Measurements from ENCODE around the gene FBXW4. TPM values are rescaled to one million over a fixed set of nuclear protein-coding genes. Genes with fewer than 3 reads are reported as not detected.

The FBXW4 gene
- total and polyA plus RNA-seq, 2 of the 8 experiments (the other 6 are each of a cell fraction or from before 2014, with no cell fraction given): 29.0 to 32.8 TPM

GRCh38 chr10:101708870-101709269, 13.9 kb upstream of the FBXW4 start:
- Histone ChIP-seq H2BK120ac (replicated peaks; ENCODE audit: low read depth, low read length) (no peak overlapping the region), H3K4me3 (ENCODE audit: extremely low read depth in 1 of 4, insufficient read depth in 2 of 4, low read depth in 3 of 4, low read length in 4 of 4) (no peak overlapping the region), H3K9me3 (ENCODE audit: insufficient read depth in 2 of 2, low read depth in 1 of 2, low read length in 1 of 2) (no peaks in the 10 kb centered on the region), H2AK5ac (ENCODE audit: low read depth, low read length) (no peak overlapping the region), H4K91ac (replicated peaks; ENCODE audit: insufficient read length, low read length) (no peak overlapping the region), H4K5ac (ENCODE audit: insufficient read length, low read depth, low read length) (no peak overlapping the region), H3K18ac (ENCODE audit: extremely low read depth, low read length) (no peak overlapping the region), H3K27ac (ENCODE audit: low read depth, low read length) (no peak overlapping the region), H3K4ac (replicated peaks; ENCODE audit: insufficient read length, low read depth, low read length) (no peak overlapping the region), H2AFZ (ENCODE audit: low read length) (no peak overlapping the region), H2BK12ac (ENCODE audit: low read depth, low read length) (no peak overlapping the region), H3K79me2 (ENCODE audit: control insufficient read depth in 1 of 2, insufficient read depth in 2 of 2, low read length in 2 of 2) (no peaks in the 10 kb centered on the region), H3K27me3 (replicated peaks in 1 of 4; ENCODE audit: control insufficient read depth in 3 of 4, extremely low read depth in 1 of 4, insufficient read depth in 3 of 4, low read length in 3 of 4) (no peaks in the 10 kb centered on the region), H2BK20ac (ENCODE audit: low read length) (no peak overlapping the region), H3K9ac (replicated peaks in 1 of 4; ENCODE audit: extremely low read depth in 1 of 4, low read depth in 3 of 4, low read length in 3 of 4) (no peak overlapping the region), H4K20me1 (replicated peaks in 1 of 2; ENCODE audit: control insufficient read depth in 1 of 2, insufficient read depth in 2 of 2, low read length in 2 of 2) (no peaks in the 10 kb centered on the region), H2BK15ac (ENCODE audit: low read length) (no peak overlapping the region), H4K8ac (ENCODE audit: extremely low read depth, insufficient read depth, low read length) (no peak overlapping the region), H3K4me2 (ENCODE audit: insufficient read depth in 1 of 2, low read depth in 2 of 2, low read length in 2 of 2) (no peak overlapping the region), H3K36me3 (ENCODE audit: control insufficient read depth in 2 of 4, insufficient read depth in 4 of 4, low read length in 3 of 4) (no peaks in the 10 kb centered on the region), H3K79me1 (ENCODE audit: low read depth, low read length) (no peaks in the 10 kb centered on the region), H3K14ac (ENCODE audit: insufficient read length) (no peak overlapping the region), H3K56ac (replicated peaks; ENCODE audit: insufficient read length, low read depth, low read length) (no peak overlapping the region), H3K23me2 (ENCODE audit: low read depth, low read length) (no peaks in the 10 kb centered on the region), H3K23ac (ENCODE audit: insufficient read length) (no peak overlapping the region), H3K4me1 (replicated peaks in 1 of 4; ENCODE audit: control insufficient read depth in 3 of 4, insufficient read depth in 4 of 4, low read length in 3 of 4) (no peaks in the 10 kb centered on the region), H2BK5ac (ENCODE audit: low read depth, low read length) (no peak overlapping the region)
- TF ChIP-seq BRCA1 (IDR thresholded peaks at IDR 0.05; ENCODE audit: low read depth, low read length) (no peak), CREB1 (IDR thresholded peaks at IDR 0.05) (no peak)
- WGBS, 2 experiments (ENCODE audit: extremely low coverage in 1 of 2, insufficient coverage in 1 of 2, insufficient read length in 1 of 2, insufficient replicate concordance in 2 of 2, low coverage in 1 of 2, low lambda C conversion rate in 2 of 2, missing lambda C conversion rate in 1 of 2): 84% methylated on average over 2 of the region's 2 CpGs; no CpG with 5 or more reads in 1 of the 2 experiments
- FAIRE-seq (no peak), DNase-seq (ENCODE audit: low read depth in 1 of 2, low spot score in 2 of 2) (no peak)
- ChIA-PET CTCF (ENCODE audit: partially characterized antibody) (interaction anchor here (1.0 to 2.1 kb wide), 5 partner anchors 9 to 90 kb away, joined by 3 to 6 read pairs (median 5); no protein-coding TSS in a partner anchor), POLR2A (ENCODE audit: partially characterized antibody) (no interaction called here)

Measured in H1 (cell line).